GM23248 (cell line): Measurements from ENCODE around the gene DPYD. TPM values are rescaled to one million over a fixed set of nuclear protein-coding genes. Genes with fewer than 3 reads are reported as not detected.

Experiments used
- DNase-seq: peaks from one replicate; pipeline ENCODE4 v3.0.0-alpha.2; 2015
- H2AFZ ChIP-seq: fragments of 200-600 bp; sonication (generic); 2 replicates; pipeline ENCODE4 v1.6.1; 2016; ENCODE audit warnings: antibody characterized with exemption
- H3F3A ChIP-seq: fragments of 200-600 bp; sonication (generic); 2 replicates; pipeline ENCODE4 v1.6.1; 2016; ENCODE audit warnings: mild to moderate bottlenecking, antibody characterized with exemption, mixed run types; ENCODE audit not compliant: insufficient read depth
- H3K27ac ChIP-seq: fragments of 200-600 bp; sonication (generic); 2 replicates; pipeline ENCODE4 v1.5.1; 2016; ENCODE audit warnings: mild to moderate bottlenecking
- H3K27me3 ChIP-seq: fragments of 200-600 bp; sonication (generic); replicated peaks from 2 replicates; pipeline ENCODE4 v1.6.1; 2016; ENCODE audit warnings: mild to moderate bottlenecking; ENCODE audit not compliant: insufficient read depth
- H3K36me3 ChIP-seq: fragments of 200-600 bp; sonication (generic); 2 replicates; pipeline ENCODE4 v1.6.1; 2016; ENCODE audit warnings: low read depth, mild to moderate bottlenecking
- H3K4me1 ChIP-seq: fragments of 200-600 bp; sonication (generic); 2 replicates; pipeline ENCODE4 v1.6.1; 2016; ENCODE audit warnings: mild to moderate bottlenecking; ENCODE audit not compliant: insufficient read depth
- H3K4me2 ChIP-seq: fragments of 200-600 bp; sonication (generic); one replicate; pipeline ENCODE4 v1.6.1; 2016; ENCODE audit warnings: mild to moderate bottlenecking; ENCODE audit not compliant: unreplicated experiment
- H3K4me3 ChIP-seq: fragments of 200-600 bp; sonication (generic); 2 replicates; pipeline ENCODE4 v1.5.1; 2016; ENCODE audit warnings: mild to moderate bottlenecking
- H3K79me2 ChIP-seq: fragments of 200-600 bp; sonication (generic); 2 replicates; pipeline ENCODE4 v1.6.1; 2016; ENCODE audit warnings: mild to moderate bottlenecking; ENCODE audit not compliant: insufficient read depth
- H3K9ac ChIP-seq: fragments of 200-600 bp; sonication (generic); 2 replicates; pipeline ENCODE4 v1.6.1; 2016; ENCODE audit warnings: mild to moderate bottlenecking
- H3K9me2 ChIP-seq: fragments of 200-600 bp; sonication (generic); 2 replicates; pipeline ENCODE4 v1.6.1; 2016; ENCODE audit warnings: mixed run types, mild to moderate bottlenecking, moderate library complexity; ENCODE audit not compliant: insufficient read depth
- H3K9me3 ChIP-seq: fragments of 200-600 bp; sonication (generic); one replicate; pipeline ENCODE4 v1.6.1; 2017; ENCODE audit warnings: low read depth
- H4K20me1 ChIP-seq: fragments of 200-600 bp; sonication (generic); 2 replicates; pipeline ENCODE4 v1.6.0; 2016; ENCODE audit not compliant: insufficient read depth
- EZH2 ChIP-seq: fragments of 200-600 bp; sonication (generic); IDR thresholded peaks from 2 replicates; pipeline ENCODE4 v1.6.1; 2018; ENCODE audit warnings: antibody characterized with exemption, mild to moderate bottlenecking; ENCODE audit not compliant: insufficient read depth, poor library complexity, severe bottlenecking
- EZH2phosphoT487 ChIP-seq: fragments of 200-600 bp; sonication (generic); IDR thresholded peaks from 2 replicates; pipeline ENCODE4 v1.6.1; 2018; ENCODE audit warnings: antibody characterized with exemption, moderate library complexity, mild to moderate bottlenecking, low read depth; ENCODE audit not compliant: insufficient read depth
- WGBS, 2 experiments: methylation state at CpG; one replicate each; pipeline ENCODE4 v1.1.6; 2015 to 2017; ENCODE audit warnings: low lambda C conversion rate in 2 of 2, low coverage in 1 of 2; ENCODE audit errors: missing lambda C conversion rate in 2 of 2; 5-methylcytosine and 5-hydroxymethylcytosine counted together
- in situ Hi-C: fragments of 300-500 bp; cut with MboI; formaldehyde crosslinking; loops from 2 replicates; pipeline ENCODE4 v1.15.0; 2020
- polyA plus RNA-seq: library from polyadenylated mRNA; unstranded; fragments of >200 nt; fragmentation: Nextera tagmentation; extraction: Ambion mirVana; gene quantifications from 2 replicates; pipeline ENCODE4 v1.2.1, GENCODE V29; 2016
- total RNA-seq: library from RNA; depleted of rRNA; stranded (reverse); fragments of >200 nt; shearing (Covaris generic); gene quantifications from 2 replicates; pipeline ENCODE4 v1.2.3, GENCODE V29; 2014

Gene DPYD
- total and polyA plus RNA-seq, 2 experiments from 2014 or later: 38.4 to 70.7 TPM

DNA sequence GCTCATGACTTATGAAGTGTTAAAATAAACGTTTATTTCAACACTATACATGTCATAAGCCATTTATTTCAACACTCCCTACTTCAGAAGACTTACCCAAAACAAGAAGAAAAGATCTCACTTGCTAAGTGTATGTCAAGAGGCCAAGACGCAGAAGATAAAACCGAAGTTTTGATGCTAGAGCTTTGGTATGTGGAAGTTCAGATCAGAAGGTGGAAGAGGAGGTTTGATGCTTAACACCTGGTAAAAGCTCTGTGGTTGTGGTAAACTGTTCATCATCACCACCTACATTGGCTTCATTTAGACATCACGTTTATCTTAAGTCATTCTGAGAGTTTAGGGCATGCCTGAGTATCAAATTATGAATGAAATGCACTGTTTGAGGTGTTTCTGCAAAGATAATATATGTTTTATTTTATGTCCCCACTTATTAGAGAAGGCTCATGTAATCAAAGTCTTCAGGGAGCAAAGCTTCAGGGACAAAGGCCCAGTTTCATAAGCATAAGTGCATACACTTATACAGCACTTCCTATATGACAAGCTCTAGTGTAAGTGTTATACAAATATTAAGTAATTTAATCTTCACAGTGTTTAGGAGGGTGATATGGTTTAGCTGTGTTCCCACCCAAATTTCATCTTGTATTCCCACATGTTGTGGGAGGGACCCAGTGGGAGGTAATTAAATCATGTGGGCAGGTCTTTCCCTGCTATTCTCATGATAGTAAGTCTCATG lies 665.9 kb downstream of the DPYD start:
- in situ Hi-C loops: no loop called here
- no peaks in the 10 kb centered on the region for H3K79me2 ChIP-seq
- H3K4me3 ChIP-seq: no peak overlapping the region
- WGBS, 2 experiments: 75 to 77% methylated on average over 4 of the region's 4 CpGs
- H3K27me3 ChIP-seq: no peaks in the 10 kb centered on the region
- H4K20me1 ChIP-seq: no peaks in the 10 kb centered on the region
- H3F3A ChIP-seq: peaks cover 17% of the 10 kb centered on the region
- no peak overlapping the region for H3K9ac ChIP-seq
- H3K4me1 ChIP-seq: peaks cover 11% of the 10 kb centered on the region
- no peak for DNase-seq
- H3K9me3 ChIP-seq: no peaks in the 10 kb centered on the region
- H2AFZ ChIP-seq: no peak overlapping the region
- TF ChIP-seq EZH2phosphoT487: no peak
- TF ChIP-seq EZH2: no peak
- no peak overlapping the region for H3K27ac ChIP-seq
- no peak overlapping the region for H3K4me2 ChIP-seq
- H3K9me2 ChIP-seq: no peaks in the 10 kb centered on the region
- no peaks in the 10 kb centered on the region for H3K36me3 ChIP-seq

DNA sequence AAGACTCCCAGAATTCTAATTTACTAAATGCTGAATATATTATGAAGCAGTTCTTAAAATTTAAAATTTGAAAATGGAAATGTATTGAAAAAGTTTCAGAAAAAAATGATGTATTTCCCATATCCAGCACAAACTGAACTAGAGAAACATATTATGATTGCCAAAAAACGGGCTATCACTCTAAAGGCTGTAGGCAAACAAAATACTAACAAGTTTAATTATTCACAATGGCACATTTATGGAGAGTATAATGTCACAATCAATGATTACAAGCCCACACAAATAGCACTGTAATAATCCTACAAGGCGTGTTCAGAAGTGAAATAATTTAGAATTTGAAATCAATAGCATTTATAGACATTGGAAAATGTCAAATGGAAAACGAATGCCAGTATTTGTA lies 667.9 kb downstream of the DPYD start:
- Histone ChIP-seq H3K4me2 (no peak overlapping the region), H3F3A (peaks cover 17% of the 10 kb centered on the region), H3K9ac (no peak overlapping the region), H3K27me3 (no peaks in the 10 kb centered on the region), H3K36me3 (no peaks in the 10 kb centered on the region), H3K9me2 (no peaks in the 10 kb centered on the region), H3K4me3 (no peak overlapping the region), H4K20me1 (no peaks in the 10 kb centered on the region), H2AFZ (no peak overlapping the region), H3K27ac (no peak overlapping the region), H3K79me2 (no peaks in the 10 kb centered on the region), H3K4me1 (peaks cover 11% of the 10 kb centered on the region), H3K9me3 (no peaks in the 10 kb centered on the region)
- WGBS, 2 experiments: 95 to 97% methylated on average over 3 of the region's 3 CpGs
- in situ Hi-C loops: no loop called here
- TF ChIP-seq EZH2: no peak
- TF ChIP-seq EZH2phosphoT487: no peak
- DNase-seq: no peak

DNA sequence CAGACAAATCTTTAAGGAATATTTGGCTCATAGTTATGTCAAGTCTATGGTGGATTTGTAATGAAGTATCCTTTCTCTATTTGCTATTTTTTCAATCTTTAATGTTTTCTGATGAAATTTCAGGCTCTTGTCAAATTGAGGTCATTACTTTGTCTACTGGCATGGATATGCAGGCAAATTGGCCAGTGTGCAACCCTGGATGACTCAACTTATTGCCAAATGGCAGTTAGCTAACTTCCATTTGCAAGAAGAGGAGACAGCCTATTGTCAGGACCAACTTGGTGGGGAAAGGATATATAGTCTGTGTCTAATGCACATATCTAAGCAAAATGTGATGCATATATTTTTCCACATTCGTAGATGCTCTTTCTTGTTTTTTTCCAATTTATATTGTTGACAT lies 668.8 kb downstream of the DPYD start:
- Histone ChIP-seq H3F3A (peaks cover 17% of the 10 kb centered on the region), H3K4me2 (peak overlapping the region; percentile 49), H3K4me1 (peaks cover 16% of the 10 kb centered on the region), H3K27ac (peak overlapping the region; percentile 69), H3K27me3 (no peaks in the 10 kb centered on the region), H3K79me2 (no peaks in the 10 kb centered on the region), H4K20me1 (no peaks in the 10 kb centered on the region), H3K4me3 (no peak overlapping the region), H3K36me3 (no peaks in the 10 kb centered on the region), H3K9me2 (no peaks in the 10 kb centered on the region), H3K9ac (0 out of 2 replicates have a peak overlapping the region, but pooled peaks have one; percentile 16), H2AFZ (peak overlapping the region; percentile 41; the same call in 1 of the 2 replicates), H3K9me3 (no peaks in the 10 kb centered on the region)
- in situ Hi-C loops: no loop called here
- 20 to 46% methylated on average over 1 of the region's 1 CpG for WGBS, 2 experiments
- TF ChIP-seq EZH2 (no peak), EZH2phosphoT487 (no peak)
- DNase-seq: peak; percentile 91

DNA sequence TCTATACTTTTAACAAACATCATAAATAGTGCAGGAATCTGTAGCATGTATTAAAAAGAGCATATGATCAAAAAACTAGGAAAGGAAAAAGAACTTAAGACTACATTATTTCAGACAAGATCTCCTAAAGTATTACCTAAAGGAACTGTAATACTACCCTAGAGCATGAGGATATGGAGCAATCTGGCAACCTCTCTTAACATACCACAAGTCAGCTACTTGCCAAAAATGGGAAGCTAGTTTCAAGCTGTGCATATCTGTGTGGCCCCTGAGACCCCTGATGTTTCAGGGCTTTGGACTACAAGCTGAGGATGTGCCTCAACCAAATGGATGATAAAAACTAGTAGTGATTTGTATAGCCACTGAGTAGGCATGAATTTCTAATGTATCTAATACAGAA lies 673.6 kb downstream of the DPYD start:
- H3K27ac ChIP-seq: no peak overlapping the region
- H3K4me1 ChIP-seq: peaks cover 17% of the 10 kb centered on the region
- H3K27me3 ChIP-seq: no peaks in the 10 kb centered on the region
- no peak overlapping the region for H3K4me3 ChIP-seq
- no peaks in the 10 kb centered on the region for H3K79me2 ChIP-seq
- H3K4me2 ChIP-seq: no peak overlapping the region
- no peak for TF ChIP-seq EZH2
- no peak for TF ChIP-seq EZH2phosphoT487
- no peak overlapping the region for H3K9ac ChIP-seq
- in situ Hi-C loops: no loop called here
- peaks cover 9% of the 10 kb centered on the region for H3F3A ChIP-seq
- no peaks in the 10 kb centered on the region for H3K9me3 ChIP-seq
- H3K9me2 ChIP-seq: no peaks in the 10 kb centered on the region
- H3K36me3 ChIP-seq: no peaks in the 10 kb centered on the region
- no peak overlapping the region for H2AFZ ChIP-seq
- no peaks in the 10 kb centered on the region for H4K20me1 ChIP-seq
- peak; percentile 53 for DNase-seq
